CD4-positive, alpha-beta T cell (primary cell): ENCODE results near the gene WDR86. TPM values are rescaled to one million over a fixed set of nuclear protein-coding genes. Genes with fewer than 3 reads are reported as not detected.

Experiments
- ATAC-seq: fragments of 200-7000 bp; cut with Tn5 transposase; one replicate; pipeline ENCODE4 v1.10.0; 2022; ENCODE audit warnings: mild to moderate bottlenecking; ENCODE audit not compliant: poor library complexity
- CTCF ChIA-PET: fragments of 350-600 bp; sonication (Branson Sonifier 250); formaldehyde crosslinking; loops from one replicate; lab custom pipeline; 2021; ENCODE audit warnings: antibody characterized with exemption, inconsistent platforms; lab: Charles Lee
- POLR2A ChIA-PET: fragments of 350-600 bp; sonication (Branson Sonifier 250); formaldehyde crosslinking; loops from one replicate; lab custom pipeline; 2021; ENCODE audit warnings: antibody characterized with exemption, inconsistent platforms; lab: Charles Lee
- DNase-seq, 14 experiments: peaks; one replicate each; pipeline ENCODE4 v3.0.0-alpha.2; 2013 to 2020; ENCODE audit warnings: mixed read lengths in 2 of 14
- H3K27ac ChIP-seq, 2 donors: one replicate each; pipeline versions ENCODE4 v1.5.1 to v1.7.0; 2013; ENCODE audit warnings: low read length in 2 of 2, low read depth in 1 of 2, mild to moderate bottlenecking in 1 of 2
- H3K27me3 ChIP-seq, 2 experiments: 1 replicate in 1 of 2; 2 replicates in 1 of 2; pipeline versions ENCODE4 v1.6.1 to v1.7.0; 2013; ENCODE audit warnings: low read length in 2 of 2, control low read depth in 1 of 2, mild to moderate bottlenecking in 1 of 2, moderate library complexity in 1 of 2; ENCODE audit not compliant: insufficient read depth in 2 of 2, control insufficient read depth in 1 of 2
- H3K36me3 ChIP-seq: one replicate; pipeline ENCODE4 v1.6.1; 2013; ENCODE audit warnings: low read length, control low read depth; ENCODE audit not compliant: insufficient read depth
- H3K4me1 ChIP-seq: one replicate; pipeline ENCODE4 v1.6.1; 2013; ENCODE audit warnings: low read length, control low read depth; ENCODE audit not compliant: insufficient read depth
- H3K4me3 ChIP-seq: one replicate; pipeline ENCODE4 v1.5.1; 2013; ENCODE audit warnings: mild to moderate bottlenecking, low read length, moderate library complexity
- H3K9me3 ChIP-seq, 2 experiments: 1 replicate in 1 of 2; 2 replicates in 1 of 2; pipeline versions ENCODE4 v1.6.1 to v1.7.0; 2013; ENCODE audit warnings: low read length in 2 of 2, mild to moderate bottlenecking in 2 of 2, control low read depth in 1 of 2, moderate library complexity in 1 of 2; ENCODE audit not compliant: control insufficient read depth in 1 of 2, insufficient read depth in 1 of 2
- H3K27ac Mint-ChIP-seq: one replicate; pipeline ENCODE4 v1.8.0; 2020; ENCODE audit warnings: mixed read lengths
- H3K27me3 Mint-ChIP-seq: one replicate; pipeline ENCODE4 v1.8.0; 2021; ENCODE audit warnings: mixed read lengths
- H3K36me3 Mint-ChIP-seq: one replicate; pipeline ENCODE4 v1.8.0; 2021; ENCODE audit warnings: low read depth, mixed read lengths
- H3K4me1 Mint-ChIP-seq: one replicate; pipeline ENCODE4 v1.8.0; 2021; ENCODE audit warnings: low read depth, mixed read lengths
- H3K4me3 Mint-ChIP-seq: one replicate; pipeline ENCODE4 v1.8.0; 2020; ENCODE audit warnings: mild to moderate bottlenecking, mixed read lengths
- H3K9me3 Mint-ChIP-seq: one replicate; pipeline ENCODE4 v1.8.0; 2020; ENCODE audit warnings: mixed read lengths
- intact Hi-C, 2 experiments: fragments of 100-400 bp; cut with DNase I in 1 of 2; cut with micrococcal nuclease in 1 of 2; formaldehyde crosslinking; loops; one replicate each; pipeline versions ENCODE4 v1.15.1 to v1.9.0; 2023 to 2025; cut with DNase I, micrococcal nuclease
- total RNA-seq, 174 experiments: library from RNA in 2 of 174; stranded (reverse) in 2 of 174; gene quantifications; one replicate each; pipeline ENCODE4 v1.2.3 and lab custom pipeline; 2021 to 2026
- TF ChIP-seq, protein P1 (sequence below): fragments of 200-600 bp; IDR thresholded peaks from one replicate; pipeline ENCODE4 v1.8.0; 2022; ENCODE audit warnings: antibody characterized with exemption, mild to moderate bottlenecking

WDR86 gene
- total RNA-seq, 2 experiments from 2014 or later, result 5.6 to 6.2 TPM

- H3K27ac Mint-ChIP-seq, result no peak overlapping the region
- no peak overlapping the region for H3K4me3 ChIP-seq
- H3K36me3 ChIP-seq, result no peaks in the 10 kb centered on the region
- ChIA-PET CTCF (no interaction called here), POLR2A (no interaction called here)
- ATAC-seq (no peak), DNase-seq (no peak)
- no peaks in the 10 kb centered on the region for H3K36me3 Mint-ChIP-seq
- H3K4me1 Mint-ChIP-seq, result peaks cover 7% of the 10 kb centered on the region
- TF ChIP-seq, protein P1, sequence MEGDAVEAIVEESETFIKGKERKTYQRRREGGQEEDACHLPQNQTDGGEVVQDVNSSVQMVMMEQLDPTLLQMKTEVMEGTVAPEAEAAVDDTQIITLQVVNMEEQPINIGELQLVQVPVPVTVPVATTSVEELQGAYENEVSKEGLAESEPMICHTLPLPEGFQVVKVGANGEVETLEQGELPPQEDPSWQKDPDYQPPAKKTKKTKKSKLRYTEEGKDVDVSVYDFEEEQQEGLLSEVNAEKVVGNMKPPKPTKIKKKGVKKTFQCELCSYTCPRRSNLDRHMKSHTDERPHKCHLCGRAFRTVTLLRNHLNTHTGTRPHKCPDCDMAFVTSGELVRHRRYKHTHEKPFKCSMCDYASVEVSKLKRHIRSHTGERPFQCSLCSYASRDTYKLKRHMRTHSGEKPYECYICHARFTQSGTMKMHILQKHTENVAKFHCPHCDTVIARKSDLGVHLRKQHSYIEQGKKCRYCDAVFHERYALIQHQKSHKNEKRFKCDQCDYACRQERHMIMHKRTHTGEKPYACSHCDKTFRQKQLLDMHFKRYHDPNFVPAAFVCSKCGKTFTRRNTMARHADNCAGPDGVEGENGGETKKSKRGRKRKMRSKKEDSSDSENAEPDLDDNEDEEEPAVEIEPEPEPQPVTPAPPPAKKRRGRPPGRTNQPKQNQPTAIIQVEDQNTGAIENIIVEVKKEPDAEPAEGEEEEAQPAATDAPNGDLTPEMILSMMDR, result no peak
- no peak overlapping the region for H3K4me3 Mint-ChIP-seq
- intact Hi-C loops, result loop anchor here in 1 of 2 experiments (2.0 kb wide), 1 partner anchor 16 kb away; no protein-coding TSS in a partner anchor
- no peaks in the 10 kb centered on the region for H3K9me3 Mint-ChIP-seq
- peaks cover 5 to 14% of the 10 kb centered on the region in 2 experiments for H3K9me3 ChIP-seq
- H3K27ac ChIP-seq, result no peak overlapping the region
- peaks cover 19% of the 10 kb centered on the region for H3K4me1 ChIP-seq
- no peaks in the 10 kb centered on the region for H3K27me3 ChIP-seq
- no peaks in the 10 kb centered on the region for H3K27me3 Mint-ChIP-seq
Observed at GRCh38 chr7:151423226-151423625, 13.4 kb upstream of the WDR86 start.

DNA sequence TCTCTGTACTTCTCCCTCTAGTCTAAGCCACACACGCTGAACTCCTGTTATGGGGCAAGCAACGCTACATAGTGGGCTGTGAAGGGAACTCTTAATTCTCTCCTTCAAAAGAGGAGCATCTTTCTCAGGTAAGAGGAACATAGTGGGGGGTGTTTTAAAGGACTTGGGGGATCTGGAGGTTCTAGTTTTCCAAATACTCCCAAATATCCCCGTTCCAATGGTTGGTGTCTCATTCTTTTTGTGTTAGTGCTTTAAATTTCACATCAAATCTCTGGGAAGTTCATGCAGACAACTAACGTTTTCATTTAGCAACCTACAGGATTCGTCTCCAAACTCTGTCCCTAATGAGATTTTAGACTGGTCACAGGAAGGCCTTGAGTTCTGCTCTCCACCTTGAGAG, 12.4 kb upstream of the WDR86 start:
- no peaks in the 10 kb centered on the region for H3K27me3 Mint-ChIP-seq
- Histone ChIP-seq H3K27ac (no peak overlapping the region), H3K36me3 (no peaks in the 10 kb centered on the region), H3K9me3 (peaks cover 5 to 14% of the 10 kb centered on the region in 2 experiments), H3K27me3 (no peaks in the 10 kb centered on the region), H3K4me1 (peaks cover 8% of the 10 kb centered on the region), H3K4me3 (no peak overlapping the region)
- no peaks in the 10 kb centered on the region for H3K36me3 Mint-ChIP-seq
- POLR2A ChIA-PET, result no interaction called here
- no peak overlapping the region for H3K4me3 Mint-ChIP-seq
- DNase-seq (no peak), ATAC-seq (no peak)
- TF ChIP-seq, protein P1, result no peak
- H3K9me3 Mint-ChIP-seq, result no peaks in the 10 kb centered on the region
- CTCF ChIA-PET, result no interaction called here
- intact Hi-C loops, result loop anchor here in 1 of 2 experiments (2.0 kb wide), 1 partner anchor 15 kb away; no protein-coding TSS in a partner anchor
- no peak overlapping the region for H3K27ac Mint-ChIP-seq
- H3K4me1 Mint-ChIP-seq, result no peaks in the 10 kb centered on the region

GRCh38 chr7:151420144-151420543, 10.3 kb upstream of the WDR86 start:
- ATAC-seq, result no peak
- Histone ChIP-seq H3K36me3 (no peaks in the 10 kb centered on the region), H3K4me3 (no peak overlapping the region), H3K27ac (no peak overlapping the region), H3K27me3 (no peaks in the 10 kb centered on the region), H3K4me1 (no peaks in the 10 kb centered on the region), H3K9me3 (peaks cover 5 to 17% of the 10 kb centered on the region in 2 experiments)
- H3K9me3 Mint-ChIP-seq, result no peaks in the 10 kb centered on the region
- intact Hi-C loops, result no loop called here
- no peaks in the 10 kb centered on the region for H3K4me1 Mint-ChIP-seq
- H3K36me3 Mint-ChIP-seq, result no peaks in the 10 kb centered on the region
- H3K27me3 Mint-ChIP-seq, result no peaks in the 10 kb centered on the region
- TF ChIP-seq, protein P1, result no peak
- CTCF ChIA-PET, result no interaction called here
- POLR2A ChIA-PET, result interaction anchor here (1.1 kb wide), 1 partner anchor 10 kb away, joined by 3 read pairs; no protein-coding TSS in a partner anchor
- H3K27ac Mint-ChIP-seq, result no peak overlapping the region
- H3K4me3 Mint-ChIP-seq, result no peak overlapping the region
- no peak for DNase-seq
